Uterus (tissue), 4 donors: ENCODE results near the gene ITPR3. TPM values are rescaled to one million over a fixed set of nuclear protein-coding genes. Genes with fewer than 3 reads are reported as not detected.

Source experiments
- DNase-seq, 2 donors: peaks; one replicate each; pipeline ENCODE4 v3.0.0-alpha.2; 2019 to 2020
- H3K27ac ChIP-seq, 2 donors: fragments of 200-600 bp; sonication (generic); 1 replicate in 1 of 2; 2 replicates in 1 of 2; pipeline ENCODE4 v1.5.1; 2016 to 2018
- H3K27me3 ChIP-seq, 2 donors: fragments of 200-600 bp; sonication (generic); one replicate each; pipeline ENCODE4 v1.5.1; 2018 to 2019; ENCODE audit warnings: control low read depth in 1 of 2
- H3K36me3 ChIP-seq, 2 donors: fragments of 200-600 bp; sonication (generic); one replicate each; pipeline ENCODE4 v1.5.1; 2019; ENCODE audit warnings: control low read depth in 1 of 2
- H3K4me1 ChIP-seq, 2 donors: fragments of 200-600 bp; sonication (generic); one replicate each; pipeline ENCODE4 v1.5.1; 2018 to 2019; ENCODE audit warnings: control low read depth in 1 of 2
- H3K4me3 ChIP-seq, 2 donors: fragments of 200-600 bp; sonication (generic); 1 replicate in 1 of 2; 2 replicates in 1 of 2; pipeline ENCODE4 v1.5.1; 2018 to 2019; ENCODE audit warnings: mild to moderate bottlenecking in 1 of 2
- H3K9me3 ChIP-seq, 2 donors: fragments of 200-600 bp; sonication (generic); one replicate each; pipeline ENCODE4 v1.5.1; 2019; ENCODE audit warnings: control low read depth in 1 of 2
- CTCF ChIP-seq, 4 experiments: fragments of 200-600 bp in 2 of 4; fragments of 450-650 bp in 2 of 4; sonication (generic) in 2 of 4; IDR thresholded peaks; one replicate each; pipeline ENCODE4 v1.5.1; 2016 to 2019; ENCODE audit warnings: antibody characterized with exemption in 4 of 4, mild to moderate bottlenecking in 2 of 4, moderate library complexity in 1 of 4
- POLR2A ChIP-seq, 2 donors: fragments of 450-650 bp; IDR thresholded peaks; one replicate each; pipeline ENCODE4 v1.6.1; 2016; ENCODE audit warnings: antibody characterized with exemption in 2 of 2, mild to moderate bottlenecking in 1 of 2, moderate library complexity in 1 of 2
- intact Hi-C: fragments of 100-400 bp; cut with DNase I; formaldehyde crosslinking; loops from one replicate; pipeline ENCODE4 v1.15.1; 2023; ENCODE audit warnings: low total_unique reads
- total RNA-seq, 4 donors: library from RNA; depleted of rRNA in 3 of 4; stranded (reverse); fragments of >200 nt in 3 of 4; gene quantifications; one replicate each; pipeline versions ENCODE4 v1.1.0 to v1.2.4, GENCODE V29; 2014 to 2023
- donor health status: DM: yes; HTN: yes; CAD: no.

The ITPR3 gene
- total RNA-seq, 4 donors from 2014 or later: 11.2 to 27.6 (median 16.1) TPM

- no peak for TF ChIP-seq CTCF (IDR thresholded peaks at IDR 0.05)
- TF ChIP-seq POLR2A (IDR thresholded peaks at IDR 0.05): no peak
- Histone ChIP-seq H3K36me3 (no peaks in the 10 kb centered on the region), H3K27ac (no peak overlapping the region), H3K9me3 (peaks cover 0 to 3% of the 10 kb centered on the region in 2 donors), H3K27me3 (no peaks in the 10 kb centered on the region), H3K4me3 (no peak overlapping the region), H3K4me1 (peaks cover 6 to 7% of the 10 kb centered on the region in 2 donors)
- DNase-seq: no peak
- intact Hi-C loops: no loop called here
Observed at GRCh38 chr6:33604941-33605854, 15.9 kb upstream of the ITPR3 start.

- intact Hi-C loops: no loop called here
- Histone ChIP-seq H3K27ac (no peak overlapping the region), H3K27me3 (no peaks in the 10 kb centered on the region), H3K4me3 (no peak overlapping the region), H3K9me3 (peaks cover 0 to 3% of the 10 kb centered on the region in 2 donors), H3K36me3 (no peaks in the 10 kb centered on the region), H3K4me1 (peaks cover 6 to 16% of the 10 kb centered on the region in 2 donors)
- no peak for DNase-seq
- TF ChIP-seq POLR2A (IDR thresholded peaks at IDR 0.05) (no peak), CTCF (IDR thresholded peaks at IDR 0.05) (no peak)
Observed at GRCh38 chr6:33606642-33607041, 14.5 kb upstream of the ITPR3 start.

GRCh38 chr6:33607126-33607783 lies 13.9 kb upstream of the ITPR3 start:
- Histone ChIP-seq H3K36me3 (no peaks in the 10 kb centered on the region), H3K27me3 (no peaks in the 10 kb centered on the region), H3K27ac (no peak overlapping the region), H3K4me3 (no peak overlapping the region), H3K9me3 (peaks cover 0 to 3% of the 10 kb centered on the region in 2 donors), H3K4me1 (peaks cover 6 to 16% of the 10 kb centered on the region in 2 donors)
- TF ChIP-seq POLR2A (IDR thresholded peaks at IDR 0.05): no peak
- no peak for TF ChIP-seq CTCF (IDR thresholded peaks at IDR 0.05)
- intact Hi-C loops: no loop called here
- no peak for DNase-seq

- peaks cover 6 to 16% of the 10 kb centered on the region in 2 donors for H3K4me1 ChIP-seq
- H3K4me3 ChIP-seq: no peak overlapping the region
- intact Hi-C loops: no loop called here
- H3K27ac ChIP-seq: no peak overlapping the region
- TF ChIP-seq POLR2A (IDR thresholded peaks at IDR 0.05) (no peak), CTCF (IDR thresholded peaks at IDR 0.05) (no peak)
- H3K36me3 ChIP-seq: no peaks in the 10 kb centered on the region
- no peaks in the 10 kb centered on the region for H3K27me3 ChIP-seq
- peaks cover 0 to 3% of the 10 kb centered on the region in 2 donors for H3K9me3 ChIP-seq
- no peak for DNase-seq
Observed at GRCh38 chr6:33607784-33608161, 13.3 kb upstream of the ITPR3 start.

- TF ChIP-seq POLR2A (IDR thresholded peaks at IDR 0.05) (no peak), CTCF (IDR thresholded peaks at IDR 0.05) (no peak)
- peaks cover 0 to 3% of the 10 kb centered on the region in 2 donors for H3K9me3 ChIP-seq
- H3K27me3 ChIP-seq: no peaks in the 10 kb centered on the region
- intact Hi-C loops: no loop called here
- no peak overlapping the region for H3K4me3 ChIP-seq
- H3K4me1 ChIP-seq: peaks cover 6 to 16% of the 10 kb centered on the region in 2 donors
- DNase-seq: no peak
- peak overlapping the region in 1 of 2 donors; percentile 73 for H3K27ac ChIP-seq
- H3K36me3 ChIP-seq: no peaks in the 10 kb centered on the region
Observed at GRCh38 chr6:33609019-33609418, 12.1 kb upstream of the ITPR3 start.
